Stimulated activated memory B cell treated with anti-CD40 and anti-IgM and Interleukin-4, amounts not matched to agents 10 μg/mL and 1 μg/mL and 100 μg/mL, for 72 hours (primary cell): ENCODE data around the gene CANT1.

Experiments used
- ATAC-seq: fragments of 150-1000 bp; cut with Tn5 transposase; 2 replicates; pipeline ENCODE4 v1.10.0; 2021
- H3K27ac Mint-ChIP-seq: one replicate; pipeline ENCODE4 v1.8.0; 2022; ENCODE audit warnings: mild to moderate bottlenecking, mixed read lengths
- H3K27me3 Mint-ChIP-seq: one replicate; pipeline ENCODE4 v1.8.0; 2022; ENCODE audit warnings: mixed read lengths
- H3K36me3 Mint-ChIP-seq: one replicate; pipeline ENCODE4 v1.8.0; 2022; ENCODE audit warnings: mixed read lengths
- H3K4me1 Mint-ChIP-seq: one replicate; pipeline ENCODE4 v1.8.0; 2022; ENCODE audit warnings: mixed read lengths
- H3K4me3 Mint-ChIP-seq: one replicate; pipeline ENCODE4 v1.8.0; 2022; ENCODE audit warnings: mild to moderate bottlenecking, moderate library complexity, mixed read lengths
- H3K9me3 Mint-ChIP-seq: one replicate; pipeline ENCODE4 v1.8.0; 2022; ENCODE audit warnings: mixed read lengths

Gene CANT1

DNA sequence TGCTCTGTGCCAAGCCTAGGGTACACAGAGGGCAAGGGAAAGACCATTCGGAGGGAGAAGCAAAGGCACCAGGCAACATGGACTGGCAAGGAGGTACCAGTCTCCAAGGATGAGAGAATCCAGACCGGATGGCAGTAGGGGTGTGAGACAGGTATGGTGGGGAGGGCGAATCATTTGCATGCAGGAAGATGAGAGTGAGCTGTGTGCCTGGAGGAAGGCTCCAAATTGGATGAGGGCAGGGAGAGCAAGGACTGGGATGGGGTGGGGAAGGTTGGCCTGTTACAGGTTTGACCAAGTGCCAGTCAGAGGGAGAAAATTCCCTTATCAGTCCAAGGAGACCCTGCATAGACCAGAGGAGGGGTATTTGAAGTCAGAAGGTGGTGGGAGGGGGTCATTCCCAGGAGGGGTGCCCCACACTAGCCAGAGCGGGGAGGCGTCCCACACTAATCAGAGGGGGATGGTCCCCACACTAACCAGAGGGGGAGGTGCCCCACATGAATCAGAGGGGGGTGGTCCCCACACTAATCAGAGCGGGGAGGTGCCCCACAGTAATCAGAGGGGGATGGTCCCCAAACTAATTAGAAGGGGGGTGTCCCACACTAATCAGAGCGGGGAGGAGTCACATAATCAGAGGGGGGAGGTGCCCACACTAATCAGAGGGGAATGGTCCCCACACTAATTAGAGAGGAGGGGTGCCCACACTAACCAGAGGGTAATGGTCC is 737 bp downstream of the CANT1 start:
- Mint-ChIP-seq H3K27me3 (peaks cover 7% of the 10 kb centered on the region), H3K4me1 (peaks cover 43% of the 10 kb centered on the region), H3K4me3 (peak overlapping the region; percentile 79), H3K27ac (peak overlapping the region; percentile 72), H3K36me3 (peaks cover under 1% of the 10 kb centered on the region), H3K9me3 (no peaks in the 10 kb centered on the region)
- ATAC-seq: peak; percentile 49

DNA sequence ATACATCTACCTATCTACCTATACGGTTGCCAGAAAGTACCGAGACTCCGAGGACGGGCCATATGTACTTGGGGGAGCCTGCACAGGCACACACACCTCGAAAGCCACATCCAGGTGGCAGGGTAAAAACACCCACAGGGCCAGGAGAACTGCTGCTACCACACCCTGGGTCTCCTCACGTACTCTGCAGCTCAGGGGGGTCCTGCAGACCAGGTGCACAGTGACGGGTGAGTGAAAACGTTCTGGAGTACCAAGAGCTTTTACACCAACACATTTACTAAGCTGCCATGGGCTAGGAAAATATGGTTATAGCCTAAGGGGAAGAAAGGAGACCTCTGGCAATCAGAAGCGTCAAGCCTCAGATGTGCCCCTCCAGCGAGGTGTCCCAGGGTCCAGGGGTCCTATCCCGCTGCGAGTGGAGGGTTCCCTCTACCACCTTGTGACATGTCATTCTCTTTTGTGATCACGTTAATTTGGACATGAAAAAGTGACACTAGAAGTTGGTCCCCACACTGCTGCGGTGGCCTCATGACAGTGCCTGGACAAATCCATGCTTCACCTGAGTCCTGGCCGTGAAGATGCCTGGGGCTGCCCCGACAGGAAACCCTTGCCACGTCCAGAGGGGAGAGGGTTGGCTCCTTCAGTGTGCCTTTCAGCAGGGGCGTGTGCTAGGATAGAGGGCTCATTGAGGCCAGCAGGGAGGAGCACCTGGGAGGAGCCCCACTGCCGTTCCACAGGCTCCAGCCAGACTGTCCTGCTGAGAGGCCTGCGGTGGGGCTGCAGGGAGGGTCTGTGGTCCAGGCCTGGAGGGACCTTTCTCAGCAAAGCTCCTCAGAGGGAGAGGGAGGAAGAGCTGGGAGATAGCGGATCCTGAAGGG is 1.8 kb downstream of the CANT1 start:
- Mint-ChIP-seq H3K27me3 (peaks cover under 1% of the 10 kb centered on the region), H3K36me3 (peaks cover 7% of the 10 kb centered on the region), H3K4me1 (peaks cover 51% of the 10 kb centered on the region), H3K9me3 (no peaks in the 10 kb centered on the region), H3K4me3 (peak overlapping the region; percentile 79), H3K27ac (peak overlapping the region; percentile 72)
- ATAC-seq: no peak

DNA sequence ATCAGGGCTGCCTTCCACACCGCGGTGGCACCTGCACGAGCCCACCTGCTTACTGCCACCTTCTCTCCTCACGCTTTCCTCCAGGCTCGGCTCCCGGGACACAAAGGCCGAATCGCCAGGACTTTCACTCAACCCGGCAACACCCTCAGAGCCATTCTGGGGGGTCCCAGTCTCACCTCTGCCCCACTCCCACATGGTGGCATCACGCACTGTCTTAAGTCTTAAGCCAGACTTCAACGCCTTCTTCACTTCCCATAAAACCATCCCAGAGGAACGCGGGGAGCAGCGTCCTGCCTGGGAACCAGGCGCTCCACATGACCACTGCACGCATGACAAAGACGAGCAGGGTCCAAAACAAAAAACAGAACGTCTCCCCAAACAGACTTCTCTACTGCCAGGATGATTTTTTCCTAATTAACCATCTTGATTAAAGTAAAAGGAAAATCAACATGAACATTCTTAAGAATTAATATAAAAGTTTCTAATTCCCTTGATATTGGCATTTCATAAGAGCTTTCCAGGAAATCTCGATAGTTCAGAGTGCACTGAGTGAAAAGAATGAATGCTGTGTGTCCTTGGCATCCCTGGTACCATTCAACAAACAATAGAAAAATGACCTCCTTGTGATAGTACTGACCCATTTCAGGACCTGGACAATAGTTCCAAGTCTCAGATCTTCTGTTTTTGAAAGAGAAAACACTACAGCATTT is 2.6 kb downstream of the CANT1 start:
- Mint-ChIP-seq H3K27me3 (no peaks in the 10 kb centered on the region), H3K27ac (peak overlapping the region; percentile 10), H3K9me3 (no peaks in the 10 kb centered on the region), H3K4me1 (peaks cover 59% of the 10 kb centered on the region), H3K36me3 (peaks cover 14% of the 10 kb centered on the region), H3K4me3 (no peak overlapping the region)
- no peak for ATAC-seq

DNA sequence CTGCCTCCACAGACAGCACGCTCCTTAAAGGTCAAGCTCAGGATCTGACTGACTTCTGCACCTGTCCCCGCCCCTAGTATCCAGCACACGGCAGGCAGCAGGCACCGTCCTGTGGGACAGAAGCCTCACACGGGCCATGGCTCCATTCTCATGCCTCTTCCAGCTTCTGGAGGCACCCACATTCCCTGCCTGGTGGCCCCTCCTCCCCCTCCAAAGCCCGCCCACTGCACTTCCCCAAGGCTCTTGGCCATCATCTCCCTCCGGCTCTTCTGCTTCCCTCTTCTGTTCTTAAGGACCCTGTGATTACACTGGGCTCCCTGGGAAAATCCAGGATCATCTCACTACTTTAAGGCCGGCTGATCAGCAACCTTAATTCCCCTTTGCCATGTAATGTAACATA is 3.5 kb downstream of the CANT1 start:
- H3K9me3 Mint-ChIP-seq: no peaks in the 10 kb centered on the region
- H3K27me3 Mint-ChIP-seq: no peaks in the 10 kb centered on the region
- peaks cover 67% of the 10 kb centered on the region for H3K4me1 Mint-ChIP-seq
- H3K4me3 Mint-ChIP-seq: no peak overlapping the region
- H3K27ac Mint-ChIP-seq: no peak overlapping the region
- ATAC-seq: no peak
- H3K36me3 Mint-ChIP-seq: peaks cover 17% of the 10 kb centered on the region

DNA sequence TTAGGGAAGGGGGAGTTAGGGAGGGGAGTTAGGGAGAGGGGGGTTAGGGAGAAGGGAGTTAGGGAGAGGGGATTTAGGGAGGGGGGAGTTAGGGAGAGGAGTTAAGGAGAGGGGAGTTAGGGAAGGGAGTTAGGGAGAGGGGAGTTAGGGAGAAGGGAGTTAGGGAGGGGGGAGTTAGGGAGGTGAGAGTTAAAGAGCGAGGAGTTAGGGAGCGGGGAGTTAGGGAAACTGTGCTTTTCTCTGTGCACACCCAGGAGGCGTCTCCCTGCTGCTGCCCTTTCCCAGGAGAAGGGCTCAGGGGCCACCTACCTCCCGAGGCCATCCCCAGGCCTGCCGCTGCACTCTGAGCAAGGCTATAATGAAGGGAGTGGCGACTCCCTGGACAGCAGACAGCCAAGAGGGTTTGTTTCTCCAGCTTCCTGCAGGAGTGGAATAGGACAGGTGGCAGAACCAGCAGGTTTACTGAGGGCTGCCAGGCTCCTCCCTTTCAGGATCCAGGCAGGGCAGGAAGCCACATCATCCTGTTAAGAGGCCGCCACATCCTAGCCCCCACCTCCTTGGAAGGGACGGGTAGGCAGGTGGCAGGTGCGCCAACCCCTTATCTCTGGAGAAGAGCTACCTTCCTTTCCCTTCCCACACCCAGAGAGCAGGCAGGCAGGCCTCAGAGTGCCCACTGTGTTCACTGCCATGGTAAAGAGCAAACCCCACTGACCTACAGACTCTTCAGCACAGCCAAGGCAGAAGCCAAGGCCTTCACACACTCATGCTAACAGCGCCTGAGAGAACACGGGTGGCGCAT is 4.3 kb downstream of the CANT1 start:
- Mint-ChIP-seq H3K27me3 (no peaks in the 10 kb centered on the region), H3K27ac (no peak overlapping the region), H3K4me1 (peaks cover 65% of the 10 kb centered on the region), H3K4me3 (no peak overlapping the region), H3K9me3 (no peaks in the 10 kb centered on the region), H3K36me3 (peaks cover 25% of the 10 kb centered on the region)
- no peak for ATAC-seq

DNA sequence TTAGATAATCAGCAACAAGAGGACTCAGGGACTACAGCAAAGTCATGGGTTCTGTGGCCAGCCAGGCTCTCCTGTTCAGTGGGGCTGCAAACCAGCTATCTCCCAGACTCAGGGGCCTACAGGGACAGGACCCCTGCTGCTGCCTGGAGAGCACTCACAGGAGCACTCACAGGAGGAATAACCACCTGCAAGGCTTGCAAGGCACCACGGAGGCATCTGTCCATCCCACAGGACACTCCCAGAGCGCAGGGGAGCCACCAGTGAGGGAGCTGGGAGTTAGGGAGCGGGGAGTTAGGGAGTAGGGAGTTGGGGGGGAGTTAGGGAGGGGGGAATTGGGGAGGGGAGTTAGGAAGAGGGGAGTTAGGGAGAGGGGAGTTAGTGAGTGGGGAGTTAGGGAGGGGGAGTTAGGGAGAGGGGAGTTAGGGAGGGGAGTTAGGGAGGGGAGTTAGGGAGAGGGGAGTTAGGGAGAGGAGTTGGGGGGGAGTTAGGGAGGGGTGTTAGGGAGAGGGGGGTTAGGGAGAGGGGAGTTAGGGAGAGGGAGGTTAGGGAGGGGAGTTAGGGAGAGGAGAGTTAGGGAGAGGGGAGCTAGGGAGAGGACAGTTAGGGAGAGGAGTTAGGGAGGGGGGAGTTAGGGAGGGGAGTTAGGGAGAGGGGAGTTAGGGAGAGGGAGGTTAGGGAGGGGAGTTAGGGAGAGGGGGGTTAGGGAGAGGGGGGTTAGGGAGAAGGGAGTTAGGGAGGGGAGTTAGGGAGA is 5.7 kb downstream of the CANT1 start:
- H3K4me1 Mint-ChIP-seq: peaks cover 55% of the 10 kb centered on the region
- ATAC-seq: no peak
- peak overlapping the region; percentile 73 for H3K27ac Mint-ChIP-seq
- peaks cover 30% of the 10 kb centered on the region for H3K36me3 Mint-ChIP-seq
- H3K9me3 Mint-ChIP-seq: no peaks in the 10 kb centered on the region
- H3K27me3 Mint-ChIP-seq: no peaks in the 10 kb centered on the region
- H3K4me3 Mint-ChIP-seq: no peak overlapping the region

DNA sequence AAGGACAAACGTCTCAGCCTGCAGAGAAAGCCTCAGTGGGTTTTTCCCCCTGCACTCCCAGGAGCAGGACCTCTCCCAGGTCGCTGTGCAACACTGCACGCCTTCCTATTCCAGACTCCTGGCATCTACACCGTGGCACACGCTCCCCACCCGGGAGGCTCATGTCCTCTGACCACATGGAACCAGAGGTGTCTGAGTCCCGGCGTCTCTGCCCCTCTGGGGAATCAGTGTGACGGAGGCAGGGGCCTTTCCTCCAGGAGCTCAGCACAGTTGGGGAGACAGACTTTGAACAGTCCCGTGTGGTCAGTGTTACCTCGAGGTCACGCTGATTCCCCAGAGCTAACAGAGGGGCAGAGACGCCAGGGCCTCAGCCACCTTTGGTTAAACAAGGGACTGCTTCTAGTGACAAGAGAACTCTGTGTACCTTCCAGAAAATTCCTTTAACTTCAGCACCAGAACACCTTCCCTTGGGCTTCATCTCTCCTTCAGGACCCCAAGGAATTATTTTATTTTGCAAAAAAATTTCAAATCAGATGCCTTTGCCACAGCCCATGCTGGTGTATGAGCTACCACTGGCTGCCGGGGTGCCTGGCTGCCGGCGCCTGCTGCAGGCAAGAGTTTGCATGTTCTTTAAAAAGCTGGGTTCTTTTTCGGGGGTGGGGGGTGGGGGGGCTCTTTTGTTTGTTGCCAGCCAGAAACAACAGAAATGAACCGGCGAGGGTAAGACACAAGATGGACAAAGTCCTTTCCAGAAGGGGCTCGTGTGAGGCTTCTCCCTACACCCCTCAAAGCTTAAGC is 6.6 kb downstream of the CANT1 start:
- Mint-ChIP-seq H3K27ac (peak overlapping the region; percentile 73), H3K9me3 (no peaks in the 10 kb centered on the region), H3K27me3 (no peaks in the 10 kb centered on the region), H3K36me3 (peaks cover 39% of the 10 kb centered on the region), H3K4me1 (peaks cover 46% of the 10 kb centered on the region), H3K4me3 (no peak overlapping the region)
- ATAC-seq: no peak

DNA sequence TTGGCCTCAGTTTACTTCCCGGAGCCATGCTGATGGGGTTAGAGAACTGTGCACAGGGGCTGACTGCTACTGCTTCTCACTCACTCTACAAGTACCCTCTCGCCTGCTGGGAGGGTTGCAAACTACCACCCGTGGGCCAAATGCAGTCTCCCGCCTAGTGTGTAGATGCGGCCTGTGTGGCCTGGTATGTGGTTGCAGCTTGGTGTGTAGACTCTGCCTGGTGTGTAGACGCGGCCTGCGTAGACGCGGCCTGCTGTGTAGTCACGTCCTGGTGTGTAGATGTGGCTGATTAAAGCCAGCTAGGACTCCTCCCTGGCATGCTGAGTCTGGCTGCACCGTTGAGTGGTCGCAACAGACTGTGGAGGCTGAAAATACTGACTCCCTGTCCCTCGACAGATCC is 7.3 kb downstream of the CANT1 start:
- peaks cover 46% of the 10 kb centered on the region for H3K36me3 Mint-ChIP-seq
- no peaks in the 10 kb centered on the region for H3K9me3 Mint-ChIP-seq
- H3K4me1 Mint-ChIP-seq: peaks cover 39% of the 10 kb centered on the region
- H3K27ac Mint-ChIP-seq: peak overlapping the region; percentile 54
- ATAC-seq: no peak
- H3K4me3 Mint-ChIP-seq: no peak overlapping the region
- no peaks in the 10 kb centered on the region for H3K27me3 Mint-ChIP-seq

DNA sequence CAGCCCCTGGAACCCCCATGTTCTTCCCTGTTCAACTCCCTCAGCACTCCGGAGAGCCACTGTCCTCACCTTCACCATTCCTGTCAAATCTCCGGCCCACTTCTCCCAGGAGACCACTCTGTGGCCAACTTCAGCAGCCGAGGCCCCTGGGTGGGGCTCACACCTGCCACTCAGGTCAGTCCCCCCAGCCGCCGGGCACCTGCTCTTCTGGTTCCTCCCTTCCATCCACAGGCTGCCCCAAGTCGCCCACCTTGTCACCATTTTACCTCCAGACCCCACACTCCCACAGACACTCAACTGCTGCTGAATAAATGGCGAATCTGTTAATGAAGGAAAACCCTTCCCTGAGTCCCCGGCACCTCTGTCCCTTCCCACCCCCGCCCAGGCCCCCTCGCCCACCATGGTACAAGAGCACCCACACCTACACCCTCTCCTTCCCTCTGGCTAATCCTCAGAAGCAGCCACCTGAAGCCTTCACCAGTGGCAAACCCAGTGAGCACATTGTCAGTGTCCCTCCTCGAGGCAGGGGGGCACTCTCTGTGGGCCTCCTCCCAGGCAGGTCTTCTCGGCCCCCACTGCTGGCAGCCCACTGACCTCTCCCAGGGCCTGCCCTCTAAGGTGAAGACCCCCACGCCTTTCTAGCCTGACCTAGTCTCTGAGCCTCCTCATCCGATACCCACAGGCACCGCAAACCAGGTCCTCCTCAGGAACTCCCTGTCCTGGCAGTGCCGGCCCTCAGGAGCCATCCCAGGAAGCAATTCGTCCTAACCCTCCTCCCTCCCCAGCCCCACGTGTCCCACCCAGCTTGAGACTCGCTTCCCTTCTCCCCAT is 8.2 kb downstream of the CANT1 start:
- ATAC-seq: no peak
- Mint-ChIP-seq H3K27ac (peak overlapping the region; percentile 54), H3K27me3 (no peaks in the 10 kb centered on the region), H3K4me3 (no peak overlapping the region), H3K9me3 (no peaks in the 10 kb centered on the region), H3K4me1 (peaks cover 31% of the 10 kb centered on the region), H3K36me3 (peaks cover 51% of the 10 kb centered on the region)

DNA sequence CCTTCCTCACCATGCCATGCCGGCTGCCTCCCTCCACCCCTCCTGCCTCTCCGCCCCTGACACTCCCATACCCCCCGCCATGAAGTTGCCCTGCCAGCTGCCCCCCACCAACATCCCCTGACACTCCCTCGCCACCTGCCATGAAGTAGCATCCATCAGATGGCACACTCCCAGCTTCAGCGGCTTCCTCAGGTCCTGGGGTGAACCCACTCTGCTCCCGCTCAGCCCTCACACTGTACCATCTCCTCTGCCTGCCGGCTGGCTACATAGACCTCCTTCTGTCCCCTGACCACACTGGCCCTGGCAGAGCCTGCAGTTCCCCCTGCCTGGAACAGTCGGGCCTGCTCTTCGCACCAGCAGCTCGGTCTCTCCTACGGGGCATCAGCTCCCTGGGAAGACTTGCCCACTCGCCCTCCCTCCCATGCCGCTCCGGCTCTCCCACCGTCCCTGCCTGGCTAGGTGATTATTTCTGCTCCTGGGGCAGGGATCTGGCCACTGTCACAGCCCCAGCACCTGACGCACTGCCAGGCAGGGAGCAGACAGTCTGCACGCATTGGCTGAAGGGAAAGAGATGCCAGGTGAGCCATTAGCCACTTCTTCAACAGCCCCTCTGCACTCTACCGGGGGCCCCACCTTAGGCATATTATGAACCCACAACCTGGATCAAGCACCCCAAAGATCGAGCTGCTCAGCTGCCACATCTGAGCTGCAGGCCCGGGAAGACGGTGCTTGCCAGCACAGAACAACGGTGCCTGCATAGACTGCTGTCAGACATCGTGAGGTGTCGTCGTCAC is 9.0 kb downstream of the CANT1 start:
- Mint-ChIP-seq H3K27ac (no peak overlapping the region), H3K36me3 (peaks cover 58% of the 10 kb centered on the region), H3K9me3 (no peaks in the 10 kb centered on the region), H3K4me1 (peaks cover 24% of the 10 kb centered on the region), H3K27me3 (no peaks in the 10 kb centered on the region), H3K4me3 (no peak overlapping the region)
- ATAC-seq: no peak

DNA sequence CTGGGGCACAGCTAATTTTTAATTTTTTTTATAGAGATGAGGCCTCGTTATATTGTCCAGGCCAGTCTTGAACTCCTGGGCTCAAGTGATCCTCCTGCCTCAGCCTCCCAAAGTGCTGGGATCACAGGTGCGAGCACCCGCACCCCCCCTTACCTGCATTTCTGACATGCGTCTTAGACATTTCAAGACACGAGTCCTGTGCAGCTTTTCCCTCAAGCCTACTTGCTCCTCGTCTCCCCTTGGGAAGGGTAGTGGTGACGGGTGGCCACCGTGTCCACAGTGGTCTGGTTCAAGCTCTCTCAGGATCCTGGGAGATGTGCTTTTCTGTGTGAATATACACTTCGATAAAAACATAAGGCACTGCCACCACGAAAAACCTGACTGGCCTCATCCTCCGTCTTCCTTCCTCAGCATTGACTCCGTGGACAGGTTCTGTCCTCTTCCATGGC is 9.6 kb downstream of the CANT1 start:
- Mint-ChIP-seq H3K4me3 (no peak overlapping the region), H3K36me3 (peaks cover 64% of the 10 kb centered on the region), H3K9me3 (no peaks in the 10 kb centered on the region)

DNA sequence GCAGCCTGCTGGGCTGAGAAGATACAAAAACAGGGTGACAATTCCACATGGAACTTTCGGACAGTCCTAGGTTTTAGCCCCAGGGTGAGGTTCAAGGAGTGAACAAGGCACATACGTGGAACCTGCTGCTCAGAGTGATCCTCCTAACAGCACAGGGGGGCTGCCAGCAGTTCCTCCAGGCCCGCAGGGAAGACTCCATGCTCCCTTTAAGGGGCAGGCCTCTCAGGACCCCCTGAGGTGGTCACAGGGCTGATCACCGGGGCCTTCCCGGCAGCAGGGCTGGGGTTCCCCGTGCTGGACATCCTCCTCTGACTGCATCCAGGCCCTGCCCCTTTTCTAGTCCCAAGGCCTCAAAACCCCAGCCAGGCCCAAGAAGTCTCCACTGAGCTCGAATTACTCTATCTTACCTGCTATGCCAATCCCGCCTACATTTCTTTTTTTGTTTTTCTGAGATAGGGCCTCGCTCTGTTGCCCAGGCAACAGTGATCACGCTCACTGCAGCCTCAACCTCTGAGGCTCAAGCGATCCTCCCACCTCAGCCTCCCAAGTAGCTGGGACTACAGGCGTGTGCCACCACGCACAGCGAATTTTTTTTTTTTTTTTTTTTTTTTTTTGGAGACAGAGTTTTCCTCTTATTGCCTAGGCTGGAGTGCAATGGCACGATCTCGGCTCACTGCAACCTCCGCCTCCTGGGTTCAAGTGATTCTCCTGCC is 10.4 kb downstream of the CANT1 start:
- H3K9me3 Mint-ChIP-seq: no peaks in the 10 kb centered on the region
- peaks cover 72% of the 10 kb centered on the region for H3K36me3 Mint-ChIP-seq
- H3K4me1 Mint-ChIP-seq: peaks cover 24% of the 10 kb centered on the region
- no peaks in the 10 kb centered on the region for H3K27me3 Mint-ChIP-seq
- no peak overlapping the region for H3K27ac Mint-ChIP-seq
- ATAC-seq: no peak
- no peak overlapping the region for H3K4me3 Mint-ChIP-seq

More for the DNA sequence above, 9.6 kb downstream of the CANT1 start:
- Mint-ChIP-seq H3K27me3 (no peaks in the 10 kb centered on the region), H3K4me1 (peaks cover 24% of the 10 kb centered on the region), H3K27ac (no peak overlapping the region)
- no peak for ATAC-seq
